HL-60 (cell line): ENCODE measurements around the gene CCNY.

Source experiments
- DNase-seq, 2 experiments: peaks; one replicate each; pipeline ENCODE4 v3.0.0-alpha.2; 2010 to 2020; ENCODE audit warnings: low read depth in 1 of 2, low spot score in 1 of 2
- H3K27ac ChIP-seq: fragments of 250-450 bp; sonication (Bioruptor Pico); replicated peaks from 2 replicates; pipeline ENCODE4 v1.5.1; 2020; ENCODE audit warnings: mild to moderate bottlenecking, moderate library complexity
- H3K27me3 ChIP-seq: fragments of 250-450 bp; sonication (Bioruptor Pico); 2 replicates; pipeline ENCODE4 v1.5.1; 2021; ENCODE audit warnings: mild to moderate bottlenecking, moderate library complexity; ENCODE audit not compliant: insufficient read depth, poor library complexity, severe bottlenecking
- H3K4me3 ChIP-seq: replicated peaks from 2 replicates; pipeline ENCODE4 v1.5.1; 2011; ENCODE audit warnings: mild to moderate bottlenecking, control low read depth, low read length; ENCODE audit not compliant: insufficient read depth
- CTCF ChIP-seq: IDR thresholded peaks from one replicate; pipeline ENCODE4 v1.5.1; 2011; ENCODE audit warnings: low read length, control low read depth, inconsistent platforms; ENCODE audit not compliant: insufficient read depth
- GABPA ChIP-seq: IDR thresholded peaks from 2 replicates; pipeline ENCODE4 v1.6.1; 2012; ENCODE audit warnings: low read depth
- POLR2AphosphoS5 ChIP-seq: IDR thresholded peaks from 2 replicates; pipeline ENCODE4 v1.6.1; 2012; ENCODE audit warnings: low read depth
- REST ChIP-seq: IDR thresholded peaks from 2 replicates; pipeline ENCODE4 v1.6.1; 2012; ENCODE audit warnings: low read depth; ENCODE audit not compliant: insufficient replicate concordance
- SPI1 ChIP-seq: IDR thresholded peaks from 2 replicates; pipeline ENCODE4 v1.6.1; 2012; ENCODE audit warnings: low read depth, mild to moderate bottlenecking, borderline replicate concordance

CCNY gene

GRCh38 chr10:35386594-35387174 lies 50.4 kb downstream of the CCNY start:
- no peak for DNase-seq
- TF ChIP-seq GABPA (no peak), CTCF (no peak), SPI1 (no peak), POLR2AphosphoS5 (no peak), REST (no peak)
- H3K27ac ChIP-seq, result no peak overlapping the region
- H3K4me3 ChIP-seq, result no peak overlapping the region
- no peaks in the 10 kb centered on the region for H3K27me3 ChIP-seq

- DNase-seq, result no peak
- no peak overlapping the region for H3K27ac ChIP-seq
Measured at GRCh38 chr10:35387768-35388167, 51.5 kb downstream of the CCNY start.

More at GRCh38 chr10:35387768-35388167, 51.5 kb downstream of the CCNY start:
- H3K27me3 ChIP-seq, result no peaks in the 10 kb centered on the region
- no peak overlapping the region for H3K4me3 ChIP-seq
- TF ChIP-seq GABPA (no peak), REST (no peak), POLR2AphosphoS5 (no peak), SPI1 (no peak), CTCF (no peak)
